PC-3 (cell line): ENCODE data around the gene SLC43A3.

Experiments used
- EZH2 ChIP-seq: fragments of 300-600 bp; sonication (generic); IDR thresholded peaks from one replicate; pipeline ENCODE4 v1.6.1; 2017; ENCODE audit warnings: antibody characterized with exemption, mild to moderate bottlenecking, low read length; ENCODE audit not compliant: unreplicated experiment
- TF ChIP-seq, protein P1 (sequence below): fragments of 300-600 bp; sonication (generic); conservative IDR thresholded peaks from 2 replicates; pipeline ENCODE4 v1.5.1; 2017; ENCODE audit warnings: antibody characterized with exemption, low read depth, mild to moderate bottlenecking, low read length

DNA sequence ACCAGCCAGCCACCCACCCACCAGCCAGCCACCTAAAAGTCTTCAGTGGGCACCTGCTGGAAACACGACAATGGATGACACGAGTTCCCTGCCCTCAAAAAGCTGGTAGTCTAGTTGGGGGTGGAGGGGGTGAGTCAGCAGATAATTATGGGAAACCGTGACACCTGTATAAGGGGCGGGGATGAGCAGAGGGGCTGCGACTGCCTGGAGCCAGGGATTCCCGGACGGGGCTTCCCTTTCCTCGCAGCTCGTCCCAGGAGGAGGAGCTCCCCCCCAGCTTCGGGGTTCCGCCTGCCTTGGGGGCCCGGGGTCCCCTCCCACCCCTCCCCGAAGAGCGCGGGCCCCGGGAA lies 31.1 kb upstream of the SLC43A3 start:
- TF ChIP-seq, protein P1, sequence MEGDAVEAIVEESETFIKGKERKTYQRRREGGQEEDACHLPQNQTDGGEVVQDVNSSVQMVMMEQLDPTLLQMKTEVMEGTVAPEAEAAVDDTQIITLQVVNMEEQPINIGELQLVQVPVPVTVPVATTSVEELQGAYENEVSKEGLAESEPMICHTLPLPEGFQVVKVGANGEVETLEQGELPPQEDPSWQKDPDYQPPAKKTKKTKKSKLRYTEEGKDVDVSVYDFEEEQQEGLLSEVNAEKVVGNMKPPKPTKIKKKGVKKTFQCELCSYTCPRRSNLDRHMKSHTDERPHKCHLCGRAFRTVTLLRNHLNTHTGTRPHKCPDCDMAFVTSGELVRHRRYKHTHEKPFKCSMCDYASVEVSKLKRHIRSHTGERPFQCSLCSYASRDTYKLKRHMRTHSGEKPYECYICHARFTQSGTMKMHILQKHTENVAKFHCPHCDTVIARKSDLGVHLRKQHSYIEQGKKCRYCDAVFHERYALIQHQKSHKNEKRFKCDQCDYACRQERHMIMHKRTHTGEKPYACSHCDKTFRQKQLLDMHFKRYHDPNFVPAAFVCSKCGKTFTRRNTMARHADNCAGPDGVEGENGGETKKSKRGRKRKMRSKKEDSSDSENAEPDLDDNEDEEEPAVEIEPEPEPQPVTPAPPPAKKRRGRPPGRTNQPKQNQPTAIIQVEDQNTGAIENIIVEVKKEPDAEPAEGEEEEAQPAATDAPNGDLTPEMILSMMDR, result no peak
- TF ChIP-seq EZH2, result no peak
